WTC11 (cell line): ENCODE results near the gene GSTT2B.
"Not testable (repeated sequence)": the region's sequence is repeated elsewhere in the genome, so short reads cannot be mapped to it uniquely, and the experiment has no call there.

ENCODE experiments used
- AFF4 ChIP-seq: sonication (generic); formaldehyde crosslinking; IDR thresholded peaks from 2 replicates; pipeline ENCODE4 v1.8.1; 2023; ENCODE audit warnings: mild to moderate bottlenecking, missing genetic modification reagents, borderline replicate concordance
- CBFB ChIP-seq: sonication (generic); formaldehyde crosslinking; IDR thresholded peaks from 2 replicates; pipeline ENCODE4 v1.8.1; 2022; ENCODE audit warnings: mild to moderate bottlenecking, low read depth, missing genetic modification reagents
- CREB1 ChIP-seq: sonication (generic); formaldehyde crosslinking; IDR thresholded peaks from 2 replicates; pipeline ENCODE4 v1.8.0; 2023; ENCODE audit warnings: mild to moderate bottlenecking, missing genetic modification reagents
- CTCF ChIP-seq: fragments of 200-600 bp; IDR thresholded peaks from 2 replicates; pipeline ENCODE4 v1.8.0; 2022; ENCODE audit warnings: antibody characterized with exemption
- FOXJ3 ChIP-seq: sonication (generic); formaldehyde crosslinking; IDR thresholded peaks from 2 replicates; pipeline ENCODE4 v1.9.0; 2021; ENCODE audit warnings: missing genetic modification reagents, mild to moderate bottlenecking, borderline replicate concordance
- FOXK1 ChIP-seq: sonication (generic); formaldehyde crosslinking; IDR thresholded peaks from 2 replicates; pipeline ENCODE4 v1.8.0; 2022; ENCODE audit warnings: mild to moderate bottlenecking, moderate library complexity, missing genetic modification reagents
- NFYB ChIP-seq: sonication (generic); formaldehyde crosslinking; conservative IDR thresholded peaks from 2 replicates; pipeline ENCODE4 v1.8.0; 2022; ENCODE audit warnings: low read depth, missing genetic modification reagents
- PRRX2 ChIP-seq: fragments of 250-450 bp; sonication (Bioruptor Pico); IDR thresholded peaks from 2 replicates; pipeline ENCODE4 v1.8.0; 2021; ENCODE audit warnings: mild to moderate bottlenecking
- STAT6 ChIP-seq: sonication (generic); formaldehyde crosslinking; conservative IDR thresholded peaks from 2 replicates; pipeline ENCODE4 v1.8.1; 2023; ENCODE audit warnings: mild to moderate bottlenecking, low read depth, missing genetic modification reagents, moderate library complexity
- ZBTB21 ChIP-seq: sonication (generic); formaldehyde crosslinking; IDR thresholded peaks from 2 replicates; pipeline ENCODE4 v1.8.1; 2023; ENCODE audit warnings: mild to moderate bottlenecking, missing genetic modification reagents, borderline replicate concordance
- ZNF232 ChIP-seq: sonication (generic); formaldehyde crosslinking; IDR thresholded peaks from 2 replicates; pipeline ENCODE4 v1.8.0; 2022; ENCODE audit warnings: mild to moderate bottlenecking, missing genetic modification reagents
- ZNF317 ChIP-seq: sonication (generic); formaldehyde crosslinking; IDR thresholded peaks from 2 replicates; pipeline ENCODE4 v1.8.1; 2023; ENCODE audit warnings: low read depth, mild to moderate bottlenecking, moderate library complexity, missing genetic modification reagents, borderline replicate concordance
- ZNF396 ChIP-seq: fragments of 250-450 bp; sonication (Bioruptor Pico); IDR thresholded peaks from 2 replicates; pipeline ENCODE4 v1.8.0; 2021; ENCODE audit warnings: mild to moderate bottlenecking, moderate library complexity, borderline replicate concordance

- TF ChIP-seq CTCF; CREB1 (CRISPR knock-in tag); FOXJ3 (CRISPR knock-in tag); PRRX2 (CRISPR knock-in tag); STAT6 (CRISPR knock-in tag); FOXK1 (CRISPR knock-in tag); NFYB (CRISPR knock-in tag); CBFB; ZNF396 (CRISPR knock-in tag); ZNF232 (CRISPR knock-in tag); ZBTB21 (CRISPR knock-in tag); AFF4 (CRISPR knock-in tag); ZNF317 (CRISPR knock-in tag): not testable (repeated sequence)
These were observed 20.8 kb downstream of the GSTT2B start for GRCh38 chr22:23940166-23940565.
